GM12878 (cell line): ENCODE measurements around the gene FOXK2. TPM values are rescaled to one million over a fixed set of nuclear protein-coding genes. Genes with fewer than 3 reads are reported as not detected.

Source experiments
- ATAC-seq: fragments of 200-7000 bp; cut with Tn5 transposase; 3 replicates; pipeline ENCODE4 v1.9.1; 2020; ENCODE audit warnings: mild to moderate bottlenecking, moderate library complexity
- BruUV-seq: library from RNA; stranded (reverse); fragments of 400-500 nt; replicated peaks from 2 replicates; lab custom pipeline; 2021; lab: Mats Ljungman, UMichigan
- CTCF ChIA-PET: fragments of 300-600 bp; sonication (Branson Sonifier 250); formaldehyde crosslinking; extraction: SDS; loops from one replicate; lab custom pipeline; 2021; ENCODE audit warnings: inconsistent platforms; lab: Yijun Ruan, JAX
- POLR2A ChIA-PET: fragments of 350-600 bp; formaldehyde crosslinking; extraction: SDS; loops from one replicate; lab custom pipeline; 2021; ENCODE audit warnings: inconsistent platforms; lab: Charles Lee
- RAD21 ChIA-PET: fragments of 300-600 bp; sonication (Branson Sonifier 250); formaldehyde crosslinking; loops from one replicate; lab custom pipeline; 2023; ENCODE audit warnings: antibody characterized with exemption; ENCODE audit not compliant: unreplicated experiment; lab: Charles Lee
- SMC1A ChIA-PET: fragments of 300-600 bp; sonication (Branson Sonifier 250); formaldehyde crosslinking; loops from one replicate; lab custom pipeline; 2023; ENCODE audit not compliant: unreplicated experiment, uncharacterized antibody; lab: Charles Lee
- DNase-seq: peaks from one replicate; pipeline ENCODE4 v3.0.0-alpha.2; 2011; ENCODE audit warnings: low read depth, low spot score
- FAIRE-seq: peaks from 3 replicates; lab custom pipeline; 2011; peaks lifted over from hg19 to GRCh38; lab: Jason Lieb, UNC
- H2AFZ ChIP-seq: 2 replicates; pipeline ENCODE4 v1.6.0; 2011; ENCODE audit warnings: low read depth, low read length, control low read depth; ENCODE audit not compliant: control insufficient read depth
- H3K27ac ChIP-seq: 2 replicates; pipeline ENCODE4 v1.5.1; 2011; ENCODE audit warnings: control low read depth; ENCODE audit not compliant: control insufficient read depth, insufficient read depth
- H3K27me3 ChIP-seq, 2 experiments: replicated peaks in 1 of 2; 2 replicates each; pipeline versions ENCODE4 v1.6.0 to v1.6.1; 2011; ENCODE audit warnings: low read length in 1 of 2; ENCODE audit not compliant: control insufficient read depth in 2 of 2, insufficient read depth in 2 of 2
- H3K36me3 ChIP-seq, 2 experiments: 2 replicates each; pipeline ENCODE4 v1.5.1; 2011; ENCODE audit warnings: low read length in 1 of 2; ENCODE audit not compliant: control insufficient read depth in 2 of 2, insufficient read depth in 2 of 2
- H3K4me1 ChIP-seq: 2 replicates; pipeline ENCODE4 v1.6.1; 2011; ENCODE audit warnings: mild to moderate bottlenecking, low read length, moderate library complexity, mixed read lengths; ENCODE audit not compliant: control insufficient read depth, insufficient read depth
- H3K4me2 ChIP-seq: 2 replicates; pipeline ENCODE4 v1.6.0; 2011; ENCODE audit warnings: control low read depth; ENCODE audit not compliant: control insufficient read depth, insufficient read depth
- H3K4me3 ChIP-seq: fragments of 200-600 bp; sonication (generic); 2 replicates; pipeline ENCODE4 v1.5.1; 2016
- H3K79me2 ChIP-seq: 2 replicates; pipeline ENCODE4 v1.6.0; 2011; ENCODE audit warnings: low read length; ENCODE audit not compliant: control insufficient read depth, insufficient read depth
- H3K9ac ChIP-seq: 2 replicates; pipeline ENCODE4 v1.8.0; 2011; ENCODE audit warnings: low read length, control low read depth, mixed read lengths; ENCODE audit not compliant: control insufficient read depth, insufficient read depth
- H3K9me3 ChIP-seq: replicated peaks from 3 replicates; pipeline ENCODE4 v1.5.1; 2011; ENCODE audit warnings: mild to moderate bottlenecking, low read length; ENCODE audit not compliant: control insufficient read depth, insufficient read depth
- H4K20me1 ChIP-seq: 2 replicates; pipeline ENCODE4 v1.6.0; 2011; ENCODE audit not compliant: control insufficient read depth, insufficient read depth
- FOXK2 ChIP-seq: fragments of 450-650 bp; IDR thresholded peaks from 2 replicates; pipeline ENCODE4 v1.6.1; 2017; ENCODE audit warnings: mild to moderate bottlenecking, moderate library complexity
- KAT2A ChIP-seq: conservative IDR thresholded peaks from 2 replicates; pipeline ENCODE4 v1.6.1; 2011; ENCODE audit warnings: low read depth, low read length; ENCODE audit not compliant: control insufficient read depth
- MXI1 ChIP-seq: fragments of 150-350 bp; IDR thresholded peaks from 2 replicates; pipeline ENCODE4 v1.6.1; 2011; ENCODE audit warnings: low read depth, mild to moderate bottlenecking, inconsistent platforms, low read length, improper control_type of control experiment
- NFIC ChIP-seq: IDR thresholded peaks from 2 replicates; pipeline ENCODE4 v1.6.1; 2012; ENCODE audit warnings: low read depth, mild to moderate bottlenecking, inconsistent platforms, low read length, moderate library complexity
- NFYB ChIP-seq: IDR thresholded peaks from 2 replicates; pipeline ENCODE4 v1.6.1; 2011; ENCODE audit warnings: low read depth, mild to moderate bottlenecking, low read length, improper control_type of control experiment, moderate library complexity; ENCODE audit not compliant: insufficient read depth
- RUNX3 ChIP-seq: IDR thresholded peaks from 2 replicates; pipeline ENCODE4 v1.6.1; 2012; ENCODE audit warnings: low read length, inconsistent platforms
- SMC3 ChIP-seq: IDR thresholded peaks from 2 replicates; pipeline ENCODE4 v1.6.1; 2011; ENCODE audit warnings: low read length, improper control_type of control experiment, borderline replicate concordance
- SREBF2 ChIP-seq: IDR thresholded peaks from 2 replicates; pipeline ENCODE4 v1.6.1; 2012; ENCODE audit warnings: mild to moderate bottlenecking, low read length
- SRF ChIP-seq, 2 experiments: IDR thresholded peaks; 2 replicates each; pipeline ENCODE4 v1.6.1; 2011; ENCODE audit warnings: low read depth in 2 of 2, low read length in 2 of 2, mild to moderate bottlenecking in 1 of 2, moderate library complexity in 1 of 2
- SUPT20H ChIP-seq: IDR thresholded peaks from 2 replicates; pipeline ENCODE4 v1.6.1; 2011; ENCODE audit warnings: low read depth, mild to moderate bottlenecking, low read length, moderate library complexity, borderline replicate concordance; ENCODE audit not compliant: control insufficient read depth
- SUZ12 ChIP-seq: fragments of 200-600 bp; sonication (generic); IDR thresholded peaks from one replicate; pipeline ENCODE4 v1.6.1; 2018; ENCODE audit warnings: antibody characterized with exemption, mild to moderate bottlenecking; ENCODE audit not compliant: unreplicated experiment
- TAF1 ChIP-seq: IDR thresholded peaks from 2 replicates; pipeline ENCODE4 v1.6.1; 2011; ENCODE audit warnings: mild to moderate bottlenecking, low read depth, low read length, borderline replicate concordance
- TBL1XR1 ChIP-seq: IDR thresholded peaks from 2 replicates; pipeline ENCODE4 v1.6.1; 2012; ENCODE audit warnings: low read depth, low read length, improper control_type of control experiment
- ZNF24 ChIP-seq: fragments of 450-650 bp; IDR thresholded peaks from 2 replicates; pipeline ENCODE4 v1.6.1; 2017; ENCODE audit warnings: antibody characterized with exemption, mild to moderate bottlenecking
- WGBS: methylation state at CpG from one replicate; pipeline ENCODE4 v1.1.6; 2016; ENCODE audit warnings: low lambda C conversion rate; ENCODE audit not compliant: insufficient replicate concordance, insufficient coverage; ENCODE audit errors: missing lambda C conversion rate; 5-methylcytosine and 5-hydroxymethylcytosine counted together
- in situ Hi-C: fragments of 300-500 bp; cut with MboI; formaldehyde crosslinking; loops from 9 replicates; pipeline ENCODE4 v1.14.3; 2018; ENCODE audit warnings: mixed read lengths
- intact Hi-C: fragments of 100-400 bp; cut with micrococcal nuclease; formaldehyde crosslinking; loops from one replicate; pipeline ENCODE4 v1.14.2; 2022; ENCODE audit not compliant: unreplicated experiment
- polyA plus RNA-seq, 11 experiments: library from polyadenylated mRNA; depleted of rRNA in 4 of 11; unstranded in 6 of 11; stranded (reverse) in 5 of 11; fragments of >200 nt; fragmentation: Nextera tagmentation in 4 of 11; fragmentation: Illumina TruSeq in 1 of 11; extraction: Ambion mirVana in 4 of 11; extraction: Trizol in 1 of 11; gene quantifications; 1 replicate in 1 of 11; 2 replicates in 10 of 11; pipeline versions ENCODE4 v1.2.1 to v1.2.3, GENCODE V29; 2011 to 2016; ENCODE audit warnings: inconsistent platforms in 2 of 11, missing spikeins in 2 of 11, low read depth in 1 of 11
- total RNA-seq, 4 experiments: library from RNA; depleted of rRNA in 3 of 4; stranded (reverse); fragments of >200 nt in 3 of 4; fragmentation: Illumina TruSeq in 1 of 4; extraction: Trizol in 1 of 4; gene quantifications; 2 replicates each; pipeline versions ENCODE4 v1.2.1 to v1.2.3, GENCODE V29; 2013 to 2021
- TF ChIP-seq, protein P1 (sequence below): fragments of 450-650 bp; IDR thresholded peaks from 2 replicates; pipeline ENCODE4 v1.6.1; 2018; ENCODE audit warnings: mild to moderate bottlenecking, low read depth, moderate library complexity; ENCODE audit not compliant: partially characterized antibody
- TF ChIP-seq, protein P2 (sequence below): IDR thresholded peaks from 2 replicates; pipeline ENCODE4 v1.6.1; 2012; ENCODE audit warnings: low read depth, low read length, improper control_type of control experiment

Gene FOXK2
- total and polyA plus RNA-seq, 10 of the 15 experiments (the other 5 are each of a cell fraction or from before 2014, with no cell fraction given): 2.4 to 56.8 (median 34.4) TPM

DNA sequence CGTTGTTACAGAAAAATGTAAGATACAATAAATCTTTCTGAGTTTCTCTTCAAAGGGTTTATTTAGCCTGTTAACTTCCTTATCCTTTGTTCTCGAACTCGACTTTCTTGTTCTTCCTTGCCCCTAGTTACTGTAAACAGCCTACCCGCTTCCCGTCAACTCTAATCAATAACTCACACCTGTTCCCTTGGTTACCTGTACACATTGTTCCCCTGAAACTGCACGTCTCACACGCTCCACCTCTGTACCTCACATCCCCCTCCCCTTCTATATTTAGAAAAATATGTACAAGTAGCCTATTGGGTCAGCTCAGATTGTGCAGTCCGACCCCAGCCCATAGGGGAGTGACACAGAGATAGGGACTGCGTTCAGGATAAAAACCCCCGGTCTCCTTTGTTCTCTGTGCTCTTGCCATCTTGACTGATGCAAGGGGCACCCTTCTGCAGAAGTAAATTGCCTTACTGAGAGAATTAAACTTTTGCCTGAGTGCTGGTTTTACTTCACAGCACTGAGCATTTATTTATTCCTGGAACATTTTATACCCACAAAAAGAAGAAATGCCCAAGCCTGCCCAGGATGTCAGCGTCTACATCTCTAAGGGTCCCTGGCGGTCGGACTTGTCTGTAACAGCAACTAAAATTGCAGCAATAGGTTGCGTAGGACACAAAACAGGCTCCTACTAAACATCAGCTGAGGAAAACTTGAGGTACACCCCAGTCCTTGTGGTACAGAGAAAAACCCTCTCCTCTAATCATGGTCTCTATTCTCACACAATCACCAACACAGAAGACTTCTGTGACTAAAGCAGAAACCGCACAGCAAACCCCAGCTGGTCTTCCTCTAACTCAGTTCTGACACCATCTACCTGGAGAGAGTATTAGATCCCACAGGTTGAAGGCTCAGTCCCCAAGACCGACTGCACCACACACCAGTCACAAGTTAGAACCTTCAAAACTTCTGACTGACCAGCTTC, 117.4 kb downstream of the FOXK2 start (continued):
- no peak for TF ChIP-seq SREBF2
- TF ChIP-seq TAF1: no peak

DNA sequence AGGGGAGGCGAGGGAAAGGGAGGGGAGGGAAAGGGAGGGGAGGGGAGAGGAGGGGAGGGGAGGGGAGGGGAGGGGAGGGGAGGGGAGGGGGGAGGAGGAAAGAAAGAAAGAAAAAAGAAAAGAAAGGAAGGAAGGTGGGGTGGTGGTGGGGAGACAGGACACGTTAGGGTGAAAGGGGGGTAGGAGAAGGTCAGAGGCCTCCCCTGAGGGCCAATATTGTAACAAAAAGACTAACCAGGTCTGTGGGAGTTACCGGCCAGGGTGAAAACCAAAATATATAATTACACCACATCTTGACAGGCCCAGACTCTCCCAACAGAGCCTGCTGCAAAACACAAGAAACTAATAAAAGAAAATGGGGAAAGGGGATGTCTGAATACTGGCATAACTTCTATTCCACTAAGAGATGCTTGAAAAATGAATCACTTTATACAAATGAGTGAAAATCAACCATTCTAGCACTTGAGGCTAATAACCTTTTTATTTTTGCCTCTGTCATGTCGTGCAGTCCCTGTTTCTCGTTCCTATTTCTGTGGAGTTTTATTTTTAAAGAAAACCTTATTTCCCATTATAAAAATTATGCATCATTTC, 118.7 kb downstream of the FOXK2 start:
- intact Hi-C loops (no loop called here), in situ Hi-C loops (no loop called here)
- H3K9me3 ChIP-seq: no peaks in the 10 kb centered on the region; the same call in 2 of the 3 replicates
- H3K36me3 ChIP-seq: peaks cover 7 to 11% of the 10 kb centered on the region in 2 experiments
- no peak overlapping the region for H2AFZ ChIP-seq
- no peak overlapping the region for H3K9ac ChIP-seq
- no peaks in the 10 kb centered on the region for H3K27me3 ChIP-seq
- ChIA-PET RAD21 (no interaction called here), POLR2A (no interaction called here), SMC1A (interaction anchor here (0.9 kb wide), 1 partner anchor 38 kb away, joined by 3 read pairs; no protein-coding TSS in a partner anchor), CTCF (no interaction called here)
- 37% methylated on average over 4 of the region's 5 CpGs for WGBS
- FAIRE-seq (no peak), ATAC-seq (no peak), DNase-seq (no peak)
- H3K4me2 ChIP-seq: no peak overlapping the region
- BruUV-seq: no TSS peak
- H3K4me3 ChIP-seq: no peak overlapping the region
- no peak overlapping the region for H3K27ac ChIP-seq
- TF ChIP-seq TBL1XR1 (no peak), SUZ12 (no peak), SRF (IDR thresholded peaks at IDR 0.05; ENCODE audit: low read depth in 2 of 2, low read length in 2 of 2) (no peak), NFYB (no peak), FOXK2 (no peak), RUNX3 (no peak), SUPT20H (no peak), KAT2A (no peak), ZNF24 (no peak), MXI1 (no peak), SMC3 (no peak), NFIC (no peak)
- TF ChIP-seq, protein P1, sequence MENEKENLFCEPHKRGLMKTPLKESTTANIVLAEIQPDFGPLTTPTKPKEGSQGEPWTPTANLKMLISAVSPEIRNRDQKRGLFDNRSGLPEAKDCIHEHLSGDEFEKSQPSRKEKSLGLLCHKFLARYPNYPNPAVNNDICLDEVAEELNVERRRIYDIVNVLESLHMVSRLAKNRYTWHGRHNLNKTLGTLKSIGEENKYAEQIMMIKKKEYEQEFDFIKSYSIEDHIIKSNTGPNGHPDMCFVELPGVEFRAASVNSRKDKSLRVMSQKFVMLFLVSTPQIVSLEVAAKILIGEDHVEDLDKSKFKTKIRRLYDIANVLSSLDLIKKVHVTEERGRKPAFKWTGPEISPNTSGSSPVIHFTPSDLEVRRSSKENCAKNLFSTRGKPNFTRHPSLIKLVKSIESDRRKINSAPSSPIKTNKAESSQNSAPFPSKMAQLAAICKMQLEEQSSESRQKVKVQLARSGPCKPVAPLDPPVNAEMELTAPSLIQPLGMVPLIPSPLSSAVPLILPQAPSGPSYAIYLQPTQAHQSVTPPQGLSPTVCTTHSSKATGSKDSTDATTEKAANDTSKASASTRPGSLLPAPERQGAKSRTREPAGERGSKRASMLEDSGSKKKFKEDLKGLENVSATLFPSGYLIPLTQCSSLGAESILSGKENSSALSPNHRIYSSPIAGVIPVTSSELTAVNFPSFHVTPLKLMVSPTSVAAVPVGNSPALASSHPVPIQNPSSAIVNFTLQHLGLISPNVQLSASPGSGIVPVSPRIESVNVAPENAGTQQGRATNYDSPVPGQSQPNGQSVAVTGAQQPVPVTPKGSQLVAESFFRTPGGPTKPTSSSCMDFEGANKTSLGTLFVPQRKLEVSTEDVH: no peak
- TF ChIP-seq, protein P2, sequence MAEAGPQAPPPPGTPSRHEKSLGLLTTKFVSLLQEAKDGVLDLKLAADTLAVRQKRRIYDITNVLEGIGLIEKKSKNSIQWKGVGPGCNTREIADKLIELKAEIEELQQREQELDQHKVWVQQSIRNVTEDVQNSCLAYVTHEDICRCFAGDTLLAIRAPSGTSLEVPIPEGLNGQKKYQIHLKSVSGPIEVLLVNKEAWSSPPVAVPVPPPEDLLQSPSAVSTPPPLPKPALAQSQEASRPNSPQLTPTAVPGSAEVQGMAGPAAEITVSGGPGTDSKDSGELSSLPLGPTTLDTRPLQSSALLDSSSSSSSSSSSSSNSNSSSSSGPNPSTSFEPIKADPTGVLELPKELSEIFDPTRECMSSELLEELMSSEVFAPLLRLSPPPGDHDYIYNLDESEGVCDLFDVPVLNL: no peak
- H3K79me2 ChIP-seq: peaks cover 48% of the 10 kb centered on the region
- H3K4me1 ChIP-seq: no peaks in the 10 kb centered on the region; the same call in 1 of the 2 replicates
- no peaks in the 10 kb centered on the region for H4K20me1 ChIP-seq
